Effector memory CD8-positive, alpha-beta T cell (primary cell): ENCODE results near the gene PSMD6.

Source experiments
- ATAC-seq: fragments of 150-1000 bp; cut with Tn5 transposase; replicated peaks from 2 replicates; pipeline ENCODE4 v1.10.0; 2021; ENCODE audit warnings: mild to moderate bottlenecking, moderate library complexity
- DNase-seq, 3 experiments: peaks; one replicate each; pipeline ENCODE4 v3.0.0; 2021
- H3K27ac Mint-ChIP-seq, 2 donors: one replicate each; pipeline ENCODE4 v1.8.0; 2022; ENCODE audit warnings: mild to moderate bottlenecking in 2 of 2, mixed read lengths in 2 of 2, moderate library complexity in 2 of 2
- H3K27me3 Mint-ChIP-seq, 2 donors: one replicate each; pipeline ENCODE4 v1.8.0; 2022; ENCODE audit warnings: mixed read lengths in 2 of 2
- H3K36me3 Mint-ChIP-seq: one replicate; pipeline ENCODE4 v1.8.0; 2022; ENCODE audit warnings: mild to moderate bottlenecking, moderate library complexity, mixed read lengths; ENCODE audit not compliant: insufficient read depth
- H3K4me1 Mint-ChIP-seq, 2 donors: one replicate each; pipeline ENCODE4 v1.8.0; 2022; ENCODE audit warnings: low read depth in 2 of 2, mixed read lengths in 2 of 2
- H3K4me3 Mint-ChIP-seq, 2 donors: one replicate each; pipeline ENCODE4 v1.8.0; 2022; ENCODE audit warnings: mild to moderate bottlenecking in 2 of 2, mixed read lengths in 2 of 2, moderate library complexity in 2 of 2
- H3K9me3 Mint-ChIP-seq, 2 donors: one replicate each; pipeline ENCODE4 v1.8.0; 2022; ENCODE audit warnings: mixed read lengths in 2 of 2

The PSMD6 gene

GRCh38 chr3:63992516-63993209 is 30.6 kb downstream of the PSMD6 start:
- ATAC-seq (no peak), DNase-seq (no peak)
- H3K4me3 Mint-ChIP-seq, result no peak overlapping the region
- peak overlapping the region; percentile 63 to 79 for H3K27ac Mint-ChIP-seq
- H3K36me3 Mint-ChIP-seq, result peaks cover 89% of the 10 kb centered on the region
- H3K9me3 Mint-ChIP-seq, result no peaks in the 10 kb centered on the region
- peaks cover 11 to 14% of the 10 kb centered on the region in 2 donors for H3K4me1 Mint-ChIP-seq
- H3K27me3 Mint-ChIP-seq, result no peaks in the 10 kb centered on the region

- H3K36me3 Mint-ChIP-seq, result peaks cover 86% of the 10 kb centered on the region
- H3K4me3 Mint-ChIP-seq, result no peak overlapping the region
- H3K27ac Mint-ChIP-seq, result peak overlapping the region; percentile 72 to 79
- no peaks in the 10 kb centered on the region for H3K27me3 Mint-ChIP-seq
- DNase-seq, result no peak
- peaks cover 9 to 14% of the 10 kb centered on the region in 2 donors for H3K4me1 Mint-ChIP-seq
- no peak for ATAC-seq
- H3K9me3 Mint-ChIP-seq, result no peaks in the 10 kb centered on the region
These were observed 31.6 kb downstream of the PSMD6 start for GRCh38 chr3:63991666-63992065.

GRCh38 chr3:63990733-63991132 is 32.6 kb downstream of the PSMD6 start:
- H3K4me3 Mint-ChIP-seq, result no peak overlapping the region
- ATAC-seq (no peak), DNase-seq (no peak)
- peak overlapping the region; percentile 33 to 72 for H3K27ac Mint-ChIP-seq
- H3K36me3 Mint-ChIP-seq, result peaks cover 80% of the 10 kb centered on the region
- no peaks in the 10 kb centered on the region for H3K9me3 Mint-ChIP-seq
- no peaks in the 10 kb centered on the region for H3K27me3 Mint-ChIP-seq
- peaks cover 15 to 16% of the 10 kb centered on the region in 2 donors for H3K4me1 Mint-ChIP-seq

- no peak for DNase-seq
- H3K27ac Mint-ChIP-seq, result peak overlapping the region; percentile 33 to 72
- no peaks in the 10 kb centered on the region for H3K27me3 Mint-ChIP-seq
- no peaks in the 10 kb centered on the region for H3K9me3 Mint-ChIP-seq
- ATAC-seq, result no peak
- H3K36me3 Mint-ChIP-seq, result peaks cover 80% of the 10 kb centered on the region
- no peak overlapping the region for H3K4me3 Mint-ChIP-seq
- H3K4me1 Mint-ChIP-seq, result peaks cover 18 to 21% of the 10 kb centered on the region in 2 donors
These were observed 33.1 kb downstream of the PSMD6 start for GRCh38 chr3:63990204-63990603.

- H3K27ac Mint-ChIP-seq, result peak overlapping the region in 1 of 2 donors; percentile 2
- H3K36me3 Mint-ChIP-seq, result peaks cover 81% of the 10 kb centered on the region
- ATAC-seq (no peak), DNase-seq (no peak)
- H3K9me3 Mint-ChIP-seq, result no peaks in the 10 kb centered on the region
- no peak overlapping the region for H3K4me3 Mint-ChIP-seq
- peaks cover 24 to 28% of the 10 kb centered on the region in 2 donors for H3K4me1 Mint-ChIP-seq
- no peaks in the 10 kb centered on the region for H3K27me3 Mint-ChIP-seq
These were observed 34.4 kb downstream of the PSMD6 start for GRCh38 chr3:63988943-63989342.

GRCh38 chr3:63986831-63987230 is 36.5 kb downstream of the PSMD6 start:
- H3K27me3 Mint-ChIP-seq, result no peaks in the 10 kb centered on the region
- peaks cover 22 to 37% of the 10 kb centered on the region in 2 donors for H3K4me1 Mint-ChIP-seq
- H3K27ac Mint-ChIP-seq, result peak overlapping the region; percentile 30 to 61
- no peak for ATAC-seq
- no peak overlapping the region for H3K4me3 Mint-ChIP-seq
- H3K9me3 Mint-ChIP-seq, result no peaks in the 10 kb centered on the region
- H3K36me3 Mint-ChIP-seq, result peaks cover 85% of the 10 kb centered on the region
- no peak for DNase-seq

GRCh38 chr3:63986146-63986545 is 37.1 kb downstream of the PSMD6 start:
- H3K9me3 Mint-ChIP-seq, result no peaks in the 10 kb centered on the region
- no peak overlapping the region for H3K4me3 Mint-ChIP-seq
- ATAC-seq, result no peak
- peak overlapping the region in 1 of 2 donors; percentile 82 for H3K27ac Mint-ChIP-seq
- no peak for DNase-seq
- no peaks in the 10 kb centered on the region for H3K27me3 Mint-ChIP-seq
- peaks cover 87% of the 10 kb centered on the region for H3K36me3 Mint-ChIP-seq
- H3K4me1 Mint-ChIP-seq, result peaks cover 21 to 37% of the 10 kb centered on the region in 2 donors

- Mint-ChIP-seq H3K9me3 (no peaks in the 10 kb centered on the region), H3K27ac (peak overlapping the region in 1 of 2 donors; percentile 14), H3K27me3 (no peaks in the 10 kb centered on the region), H3K36me3 (peaks cover 82% of the 10 kb centered on the region), H3K4me1 (peaks cover 30 to 52% of the 10 kb centered on the region in 2 donors), H3K4me3 (no peak overlapping the region)
- ATAC-seq, result no peak
- DNase-seq, result no peak
These were observed 38.9 kb downstream of the PSMD6 start for GRCh38 chr3:63984391-63984790.

- ATAC-seq, result no peak
- no peak for DNase-seq
- peak overlapping the region; percentile 89 to 95 for H3K27ac Mint-ChIP-seq
- H3K4me1 Mint-ChIP-seq, result peaks cover 41 to 75% of the 10 kb centered on the region in 2 donors
- no peak overlapping the region for H3K4me3 Mint-ChIP-seq
- H3K9me3 Mint-ChIP-seq, result no peaks in the 10 kb centered on the region
- peaks cover 71% of the 10 kb centered on the region for H3K36me3 Mint-ChIP-seq
- H3K27me3 Mint-ChIP-seq, result no peaks in the 10 kb centered on the region
These were observed 41.3 kb downstream of the PSMD6 start for GRCh38 chr3:63981980-63982379.

GRCh38 chr3:63980830-63981498 is 42.3 kb downstream of the PSMD6 start:
- no peak overlapping the region for H3K4me3 Mint-ChIP-seq
- H3K27me3 Mint-ChIP-seq, result no peaks in the 10 kb centered on the region
- no peaks in the 10 kb centered on the region for H3K9me3 Mint-ChIP-seq
- DNase-seq, result no peak
- H3K4me1 Mint-ChIP-seq, result peaks cover 45 to 81% of the 10 kb centered on the region in 2 donors
- H3K27ac Mint-ChIP-seq, result peak overlapping the region; percentile 91 to 95
- H3K36me3 Mint-ChIP-seq, result peaks cover 70% of the 10 kb centered on the region
- ATAC-seq, result no peak

GRCh38 chr3:63980019-63980418 is 43.3 kb downstream of the PSMD6 start:
- no peak for ATAC-seq

GRCh38 chr3:63979093-63979885 is 44.0 kb downstream of the PSMD6 start:
- ATAC-seq, result peak; percentile 91
- Mint-ChIP-seq H3K9me3 (no peaks in the 10 kb centered on the region), H3K27me3 (no peaks in the 10 kb centered on the region), H3K27ac (peak overlapping the region; percentile 91 to 95), H3K4me1 (peaks cover 45 to 78% of the 10 kb centered on the region in 2 donors), H3K4me3 (peak overlapping the region; percentile 78 to 80), H3K36me3 (peaks cover 62% of the 10 kb centered on the region)
- peak; percentile 27 to 43 (median 32) for DNase-seq

More at GRCh38 chr3:63980019-63980418, 43.3 kb downstream of the PSMD6 start:
- no peaks in the 10 kb centered on the region for H3K27me3 Mint-ChIP-seq
- peaks cover 62% of the 10 kb centered on the region for H3K36me3 Mint-ChIP-seq
- H3K4me3 Mint-ChIP-seq, result peak overlapping the region; percentile 78 to 80
- H3K27ac Mint-ChIP-seq, result peak overlapping the region; percentile 91 to 95
- H3K4me1 Mint-ChIP-seq, result peaks cover 44 to 78% of the 10 kb centered on the region in 2 donors
- no peaks in the 10 kb centered on the region for H3K9me3 Mint-ChIP-seq
- DNase-seq, result no peak

GRCh38 chr3:63977893-63978292 is 45.4 kb downstream of the PSMD6 start:
- Mint-ChIP-seq H3K27me3 (no peaks in the 10 kb centered on the region), H3K9me3 (no peaks in the 10 kb centered on the region), H3K4me1 (peaks cover 53 to 83% of the 10 kb centered on the region in 2 donors), H3K4me3 (peak overlapping the region; percentile 69 to 80), H3K27ac (peak overlapping the region; percentile 95), H3K36me3 (peaks cover 57% of the 10 kb centered on the region)
- ATAC-seq, result peak; percentile 29
- no peak for DNase-seq
